AG10803 (cell line): ENCODE data around the gene GRIN2C.

Experiments used
- DNase-seq: peaks from one replicate; pipeline ENCODE4 v3.0.0; 2010; ENCODE audit warnings: low read depth
- H3K4me3 ChIP-seq: 2 replicates; pipeline ENCODE4 v1.5.1; 2011; ENCODE audit warnings: mild to moderate bottlenecking, low read length, control low read depth
- TF ChIP-seq, protein P1 (sequence below): conservative IDR thresholded peaks from 2 replicates; pipeline ENCODE4 v1.5.1; 2011; ENCODE audit warnings: mild to moderate bottlenecking, low read length, control low read depth, inconsistent platforms

The GRIN2C gene

DNA sequence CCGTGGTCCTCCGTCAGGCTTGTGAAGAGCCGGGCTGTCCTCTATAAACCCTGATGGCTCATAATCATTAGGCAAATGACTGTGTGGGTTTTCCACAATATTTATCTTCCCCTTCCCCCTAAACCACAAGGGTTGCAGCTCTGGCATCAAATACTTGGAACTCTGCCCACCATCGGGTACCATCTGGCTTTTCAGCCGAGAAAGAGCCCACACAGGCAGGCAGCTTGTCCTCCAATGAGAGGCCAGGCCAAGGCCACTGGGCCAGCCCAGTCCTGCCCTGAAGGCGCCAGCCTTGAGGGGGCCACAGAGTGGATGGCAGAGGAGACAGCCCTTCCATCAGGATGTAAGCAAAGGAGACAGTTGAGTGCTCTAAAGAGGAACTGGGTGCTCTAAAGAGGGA lies 51.8 kb downstream of the GRIN2C start:
- no peak overlapping the region for H3K4me3 ChIP-seq
- DNase-seq: no peak

DNA sequence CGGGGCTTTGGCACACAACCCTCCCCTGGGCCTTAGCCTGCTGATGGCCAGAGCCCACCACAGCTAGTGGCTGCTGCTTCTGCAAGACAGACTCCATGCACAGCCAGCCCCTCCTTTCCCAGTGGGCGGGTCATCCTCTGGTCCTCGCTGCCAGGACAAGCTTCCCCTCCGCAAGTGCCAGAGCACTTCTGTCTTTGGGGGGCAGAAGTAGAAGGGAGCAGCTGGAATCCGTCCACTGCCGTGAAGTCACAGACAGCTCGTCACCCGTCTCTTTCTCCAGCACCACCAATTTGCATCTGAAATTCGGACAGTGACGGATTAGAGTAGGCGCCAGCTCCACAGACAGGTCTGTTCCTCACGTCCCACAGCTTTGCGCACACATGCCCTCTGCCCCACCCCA lies 52.2 kb downstream of the GRIN2C start:
- no peak overlapping the region for H3K4me3 ChIP-seq
- TF ChIP-seq, protein P1, sequence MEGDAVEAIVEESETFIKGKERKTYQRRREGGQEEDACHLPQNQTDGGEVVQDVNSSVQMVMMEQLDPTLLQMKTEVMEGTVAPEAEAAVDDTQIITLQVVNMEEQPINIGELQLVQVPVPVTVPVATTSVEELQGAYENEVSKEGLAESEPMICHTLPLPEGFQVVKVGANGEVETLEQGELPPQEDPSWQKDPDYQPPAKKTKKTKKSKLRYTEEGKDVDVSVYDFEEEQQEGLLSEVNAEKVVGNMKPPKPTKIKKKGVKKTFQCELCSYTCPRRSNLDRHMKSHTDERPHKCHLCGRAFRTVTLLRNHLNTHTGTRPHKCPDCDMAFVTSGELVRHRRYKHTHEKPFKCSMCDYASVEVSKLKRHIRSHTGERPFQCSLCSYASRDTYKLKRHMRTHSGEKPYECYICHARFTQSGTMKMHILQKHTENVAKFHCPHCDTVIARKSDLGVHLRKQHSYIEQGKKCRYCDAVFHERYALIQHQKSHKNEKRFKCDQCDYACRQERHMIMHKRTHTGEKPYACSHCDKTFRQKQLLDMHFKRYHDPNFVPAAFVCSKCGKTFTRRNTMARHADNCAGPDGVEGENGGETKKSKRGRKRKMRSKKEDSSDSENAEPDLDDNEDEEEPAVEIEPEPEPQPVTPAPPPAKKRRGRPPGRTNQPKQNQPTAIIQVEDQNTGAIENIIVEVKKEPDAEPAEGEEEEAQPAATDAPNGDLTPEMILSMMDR: no peak
- DNase-seq: no peak

More for the DNA sequence above, 51.8 kb downstream of the GRIN2C start:
- TF ChIP-seq, protein P1: no peak

DNA sequence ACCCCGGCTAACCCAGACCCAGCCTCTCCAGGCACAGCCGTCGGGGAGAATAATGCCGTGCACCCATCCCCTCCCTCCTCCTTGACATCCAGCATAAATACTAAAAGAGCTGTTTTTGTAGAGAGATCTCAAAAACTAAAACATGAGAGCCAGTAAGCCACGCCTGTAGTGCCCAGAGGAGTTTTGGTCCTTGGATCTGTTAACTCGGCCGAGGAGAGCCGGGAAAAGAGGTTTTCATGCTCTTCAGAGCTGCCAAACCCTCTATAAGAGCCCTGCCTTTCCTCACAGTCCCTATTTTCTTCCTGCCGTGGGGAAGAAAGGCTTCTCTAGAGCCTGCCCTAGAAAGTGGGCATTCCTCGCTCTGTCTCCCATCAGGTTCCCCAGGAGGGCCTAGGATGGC lies 53.4 kb downstream of the GRIN2C start:
- DNase-seq: no peak
- TF ChIP-seq, protein P1: no peak
- no peak overlapping the region for H3K4me3 ChIP-seq

DNA sequence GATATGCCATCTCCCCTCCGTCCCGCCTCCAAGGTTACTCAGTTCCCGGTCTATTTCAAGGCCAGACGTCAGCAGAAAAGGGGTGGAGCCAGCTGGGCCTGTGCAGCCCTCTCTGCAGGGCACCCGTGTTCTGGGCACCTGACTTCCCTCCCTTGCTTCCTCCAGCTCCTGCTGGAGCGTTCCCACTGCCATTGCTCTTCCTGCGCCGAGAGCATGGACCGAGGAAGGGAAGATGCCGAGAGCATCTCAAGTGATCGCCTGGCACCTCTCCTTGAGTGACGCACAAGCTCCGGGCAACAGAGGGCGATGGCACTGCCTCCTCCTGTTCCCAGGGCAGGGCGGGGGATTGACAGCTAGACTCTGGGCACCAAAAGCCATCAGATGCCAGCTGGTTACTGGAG lies 54.1 kb downstream of the GRIN2C start:
- no peak overlapping the region for H3K4me3 ChIP-seq
- TF ChIP-seq, protein P1: no peak
- DNase-seq: no peak

DNA sequence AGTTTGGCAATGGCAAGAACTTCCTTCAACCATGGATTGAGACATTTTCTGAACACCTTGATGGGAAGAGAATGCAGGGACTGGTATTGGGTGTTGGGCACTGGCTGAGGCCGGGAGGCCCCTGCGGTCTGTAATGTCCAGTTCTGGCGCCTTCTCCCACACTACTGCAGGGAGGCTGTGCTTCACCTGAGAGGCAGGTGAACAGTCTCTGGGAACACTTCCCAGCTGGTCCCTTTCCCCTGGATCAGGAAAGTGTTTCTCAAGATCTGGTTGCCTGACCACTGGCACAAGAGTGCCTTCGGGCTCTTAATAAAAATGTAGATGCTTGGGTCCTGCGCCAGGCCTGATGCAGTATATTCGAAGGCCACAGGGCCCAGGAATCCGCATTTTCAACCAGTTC lies 55.0 kb downstream of the GRIN2C start:
- H3K4me3 ChIP-seq: no peak overlapping the region
- DNase-seq: no peak
- TF ChIP-seq, protein P1: no peak

DNA sequence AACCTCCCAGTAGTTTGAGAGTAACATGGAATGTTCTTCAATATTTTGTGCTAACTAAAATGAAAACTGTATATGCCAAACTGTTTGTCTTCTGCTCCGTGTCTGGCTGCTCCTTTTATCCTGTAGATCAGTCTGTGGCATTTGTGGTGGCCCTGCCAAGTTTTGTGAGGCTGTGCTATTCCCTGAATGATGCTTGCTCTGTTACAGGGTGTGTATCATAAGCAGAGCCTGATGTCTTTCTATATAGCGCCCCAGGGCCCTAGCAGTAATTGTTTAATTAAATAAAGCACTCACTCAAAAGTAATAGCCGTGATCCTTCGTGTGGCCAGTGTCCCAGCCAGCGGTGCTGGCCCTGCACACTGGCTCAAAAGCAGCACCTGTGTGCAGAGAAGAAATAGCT lies 55.7 kb downstream of the GRIN2C start:
- DNase-seq: no peak
- no peak overlapping the region for H3K4me3 ChIP-seq
- TF ChIP-seq, protein P1: no peak

DNA sequence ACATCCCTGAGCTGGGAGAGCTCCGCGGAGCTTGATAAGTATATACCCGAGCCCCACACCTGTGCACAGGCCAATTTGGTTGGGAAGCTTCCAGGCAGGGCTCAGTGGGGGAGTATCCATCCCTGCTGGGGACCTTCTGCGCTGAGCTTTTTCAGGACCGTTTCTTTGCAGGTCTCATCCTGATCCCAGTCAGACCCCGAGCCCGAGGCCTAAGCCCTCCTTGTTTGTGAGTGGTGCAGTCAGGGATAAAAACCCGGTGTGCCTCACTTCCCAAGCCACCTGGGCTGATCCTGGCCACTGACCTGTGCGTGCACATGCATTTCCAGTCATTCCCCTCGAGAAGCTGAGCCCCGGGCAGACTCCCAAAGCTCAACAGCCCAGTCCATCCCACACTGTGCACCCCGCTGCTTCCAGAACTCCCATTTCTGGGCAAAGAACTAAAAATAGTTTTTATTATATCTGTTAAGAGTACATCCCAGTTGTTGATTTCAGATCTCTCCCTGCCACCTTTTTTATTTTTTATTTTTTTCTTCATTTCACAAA lies 56.2 kb downstream of the GRIN2C start:
- DNase-seq: no peak
- no peak overlapping the region for H3K4me3 ChIP-seq
- TF ChIP-seq, protein P1: no peak
